ENCODE data around the gene CCDC85A.

CCDC85A gene

GRCh38 chr2:56326346-56326741, 142.6 kb downstream of the CCDC85A start:
- no peaks in the 10 kb centered on the region for H3K4me1 ChIP-seq (ENCODE audit: control insufficient read depth, insufficient read depth, low read length)
- no peak overlapping the region for H3K9ac ChIP-seq (ENCODE audit: low read length in 2 of 2)
- H3K9me3 ChIP-seq (ENCODE audit: control insufficient read depth in 2 of 2, low read length in 2 of 2), result no peaks in the 10 kb centered on the region
- no peaks in the 10 kb centered on the region for H3K27me3 ChIP-seq (ENCODE audit: control insufficient read depth in 1 of 2, insufficient read depth in 2 of 2, low read length in 2 of 2)
- H3K27ac ChIP-seq (ENCODE audit: low read length), result no peak overlapping the region
- no peak overlapping the region for H3K4me3 ChIP-seq (ENCODE audit: low read length in 2 of 2)
- no peaks in the 10 kb centered on the region for H3K36me3 ChIP-seq (ENCODE audit: control insufficient read depth in 2 of 2, insufficient read depth in 2 of 2, low read length in 2 of 2)

GRCh38 chr2:56331810-56332209, 148.0 kb downstream of the CCDC85A start:
- no peak overlapping the region for H3K4me3 ChIP-seq (ENCODE audit: low read length in 2 of 2)
- H3K9ac ChIP-seq (ENCODE audit: low read length in 2 of 2), result no peak overlapping the region
- H3K9me3 ChIP-seq (ENCODE audit: control insufficient read depth in 2 of 2, low read length in 2 of 2), result no peaks in the 10 kb centered on the region
- H3K4me1 ChIP-seq (ENCODE audit: control insufficient read depth, insufficient read depth, low read length), result no peaks in the 10 kb centered on the region
- H3K36me3 ChIP-seq (ENCODE audit: control insufficient read depth in 2 of 2, insufficient read depth in 2 of 2, low read length in 2 of 2), result no peaks in the 10 kb centered on the region
- no peak overlapping the region for H3K27ac ChIP-seq (ENCODE audit: low read length)
- H3K27me3 ChIP-seq (ENCODE audit: control insufficient read depth in 1 of 2, insufficient read depth in 2 of 2, low read length in 2 of 2), result no peaks in the 10 kb centered on the region

GRCh38 chr2:56333812-56334485, 150.2 kb downstream of the CCDC85A start:
- Histone ChIP-seq H3K36me3 (ENCODE audit: control insufficient read depth in 2 of 2, insufficient read depth in 2 of 2, low read length in 2 of 2) (no peaks in the 10 kb centered on the region), H3K27ac (ENCODE audit: low read length) (no peak overlapping the region), H3K9me3 (ENCODE audit: control insufficient read depth in 2 of 2, low read length in 2 of 2) (no peaks in the 10 kb centered on the region), H3K4me3 (ENCODE audit: low read length in 2 of 2) (no peak overlapping the region), H3K27me3 (ENCODE audit: control insufficient read depth in 1 of 2, insufficient read depth in 2 of 2, low read length in 2 of 2) (no peaks in the 10 kb centered on the region), H3K9ac (ENCODE audit: low read length in 2 of 2) (no peak overlapping the region), H3K4me1 (ENCODE audit: control insufficient read depth, insufficient read depth, low read length) (no peaks in the 10 kb centered on the region)

GRCh38 chr2:56334622-56335021, 150.8 kb downstream of the CCDC85A start:
- Histone ChIP-seq H3K27me3 (ENCODE audit: control insufficient read depth in 1 of 2, insufficient read depth in 2 of 2, low read length in 2 of 2) (no peaks in the 10 kb centered on the region), H3K4me3 (ENCODE audit: low read length in 2 of 2) (no peak overlapping the region), H3K4me1 (ENCODE audit: control insufficient read depth, insufficient read depth, low read length) (no peaks in the 10 kb centered on the region)

GRCh38 chr2:56335101-56335500, 151.3 kb downstream of the CCDC85A start:
- no peaks in the 10 kb centered on the region for H3K4me1 ChIP-seq (ENCODE audit: control insufficient read depth, insufficient read depth, low read length)
- H3K36me3 ChIP-seq (ENCODE audit: control insufficient read depth in 2 of 2, insufficient read depth in 2 of 2, low read length in 2 of 2), result no peaks in the 10 kb centered on the region
- H3K27ac ChIP-seq (ENCODE audit: low read length), result no peak overlapping the region
- H3K9ac ChIP-seq (ENCODE audit: low read length in 2 of 2), result no peak overlapping the region
- H3K4me3 ChIP-seq (ENCODE audit: low read length in 2 of 2), result no peak overlapping the region
- H3K27me3 ChIP-seq (ENCODE audit: control insufficient read depth in 1 of 2, insufficient read depth in 2 of 2, low read length in 2 of 2), result no peaks in the 10 kb centered on the region
- no peaks in the 10 kb centered on the region for H3K9me3 ChIP-seq (ENCODE audit: control insufficient read depth in 2 of 2, low read length in 2 of 2)

More at GRCh38 chr2:56334622-56335021, 150.8 kb downstream of the CCDC85A start:
- Histone ChIP-seq H3K27ac (ENCODE audit: low read length) (no peak overlapping the region), H3K36me3 (ENCODE audit: control insufficient read depth in 2 of 2, insufficient read depth in 2 of 2, low read length in 2 of 2) (no peaks in the 10 kb centered on the region), H3K9ac (ENCODE audit: low read length in 2 of 2) (no peak overlapping the region), H3K9me3 (ENCODE audit: control insufficient read depth in 2 of 2, low read length in 2 of 2) (no peaks in the 10 kb centered on the region)

- no peaks in the 10 kb centered on the region for H3K27me3 ChIP-seq (ENCODE audit: control insufficient read depth in 1 of 2, insufficient read depth in 2 of 2, low read length in 2 of 2)
- H3K4me3 ChIP-seq (ENCODE audit: low read length in 2 of 2), result no peak overlapping the region
- no peaks in the 10 kb centered on the region for H3K36me3 ChIP-seq (ENCODE audit: control insufficient read depth in 2 of 2, insufficient read depth in 2 of 2, low read length in 2 of 2)
- no peak overlapping the region for H3K9ac ChIP-seq (ENCODE audit: low read length in 2 of 2)
- H3K4me1 ChIP-seq (ENCODE audit: control insufficient read depth, insufficient read depth, low read length), result no peaks in the 10 kb centered on the region
- no peak overlapping the region for H3K27ac ChIP-seq (ENCODE audit: low read length)
- H3K9me3 ChIP-seq (ENCODE audit: control insufficient read depth in 2 of 2, low read length in 2 of 2), result no peaks in the 10 kb centered on the region
Measured at GRCh38 chr2:56337342-56337741, 153.6 kb downstream of the CCDC85A start.

GRCh38 chr2:56338232-56338631, 154.4 kb downstream of the CCDC85A start:
- no peaks in the 10 kb centered on the region for H3K27me3 ChIP-seq (ENCODE audit: control insufficient read depth in 1 of 2, insufficient read depth in 2 of 2, low read length in 2 of 2)
- no peak overlapping the region for H3K4me3 ChIP-seq (ENCODE audit: low read length in 2 of 2)
- H3K36me3 ChIP-seq (ENCODE audit: control insufficient read depth in 2 of 2, insufficient read depth in 2 of 2, low read length in 2 of 2), result no peaks in the 10 kb centered on the region
- H3K9ac ChIP-seq (ENCODE audit: low read length in 2 of 2), result no peak overlapping the region
- H3K4me1 ChIP-seq (ENCODE audit: control insufficient read depth, insufficient read depth, low read length), result no peaks in the 10 kb centered on the region
- H3K27ac ChIP-seq (ENCODE audit: low read length), result no peak overlapping the region
- H3K9me3 ChIP-seq (ENCODE audit: control insufficient read depth in 2 of 2, low read length in 2 of 2), result no peaks in the 10 kb centered on the region

GRCh38 chr2:56344771-56345170, 161.0 kb downstream of the CCDC85A start:
- Histone ChIP-seq H3K9ac (ENCODE audit: low read length in 2 of 2) (no peak overlapping the region), H3K9me3 (ENCODE audit: control insufficient read depth in 2 of 2, low read length in 2 of 2) (no peaks in the 10 kb centered on the region), H3K4me1 (ENCODE audit: control insufficient read depth, insufficient read depth, low read length) (no peaks in the 10 kb centered on the region), H3K27me3 (ENCODE audit: control insufficient read depth in 1 of 2, insufficient read depth in 2 of 2, low read length in 2 of 2) (no peaks in the 10 kb centered on the region), H3K4me3 (ENCODE audit: low read length in 2 of 2) (no peak overlapping the region), H3K36me3 (ENCODE audit: control insufficient read depth in 2 of 2, insufficient read depth in 2 of 2, low read length in 2 of 2) (no peaks in the 10 kb centered on the region), H3K27ac (ENCODE audit: low read length) (no peak overlapping the region)

- H3K4me3 ChIP-seq (ENCODE audit: low read length in 2 of 2), result no peak overlapping the region
- H3K27ac ChIP-seq (ENCODE audit: low read length), result no peak overlapping the region
- no peaks in the 10 kb centered on the region for H3K27me3 ChIP-seq (ENCODE audit: control insufficient read depth in 1 of 2, insufficient read depth in 2 of 2, low read length in 2 of 2)
- H3K36me3 ChIP-seq (ENCODE audit: control insufficient read depth in 2 of 2, insufficient read depth in 2 of 2, low read length in 2 of 2), result no peaks in the 10 kb centered on the region
- no peak overlapping the region for H3K9ac ChIP-seq (ENCODE audit: low read length in 2 of 2)
- H3K9me3 ChIP-seq (ENCODE audit: control insufficient read depth in 2 of 2, low read length in 2 of 2), result no peaks in the 10 kb centered on the region
- H3K4me1 ChIP-seq (ENCODE audit: control insufficient read depth, insufficient read depth, low read length), result no peaks in the 10 kb centered on the region
Measured at GRCh38 chr2:56347881-56348280, 164.1 kb downstream of the CCDC85A start.

- Histone ChIP-seq H3K9me3 (ENCODE audit: control insufficient read depth in 2 of 2, low read length in 2 of 2) (no peaks in the 10 kb centered on the region), H3K4me3 (ENCODE audit: low read length in 2 of 2) (no peak overlapping the region), H3K9ac (ENCODE audit: low read length in 2 of 2) (no peak overlapping the region), H3K4me1 (ENCODE audit: control insufficient read depth, insufficient read depth, low read length) (no peaks in the 10 kb centered on the region), H3K27me3 (ENCODE audit: control insufficient read depth in 1 of 2, insufficient read depth in 2 of 2, low read length in 2 of 2) (no peaks in the 10 kb centered on the region), H3K36me3 (ENCODE audit: control insufficient read depth in 2 of 2, insufficient read depth in 2 of 2, low read length in 2 of 2) (no peaks in the 10 kb centered on the region), H3K27ac (ENCODE audit: low read length) (no peak overlapping the region)
Measured at GRCh38 chr2:56348392-56349210, 164.8 kb downstream of the CCDC85A start.

Data from stomach smooth muscle (tissue), 2 donors.